Testis (tissue), 3 donors: Measurements from ENCODE around the gene BRMS1. TPM values are rescaled to one million over a fixed set of nuclear protein-coding genes. Genes with fewer than 3 reads are reported as not detected.
A peak's percentile ranks its signal among the peaks of the same experiment; 100 is the strongest.

Experiments
- DNase-seq: peaks from one replicate; pipeline ENCODE4 v3.0.0-alpha.2; 2019
- H3K27ac ChIP-seq, 2 donors: fragments of 200-600 bp; sonication (generic); one replicate each; pipeline ENCODE4 v1.5.1; 2019
- H3K27me3 ChIP-seq: fragments of 200-600 bp; sonication (generic); one replicate; pipeline ENCODE4 v1.5.1; 2019
- H3K36me3 ChIP-seq: fragments of 200-600 bp; sonication (generic); one replicate; pipeline ENCODE4 v1.5.1; 2017; ENCODE audit warnings: low read depth; ENCODE audit errors: missing control alignments
- H3K4me1 ChIP-seq: fragments of 200-600 bp; sonication (generic); one replicate; pipeline ENCODE4 v1.5.1; 2019
- H3K4me3 ChIP-seq, 2 donors: fragments of 200-600 bp; sonication (generic); one replicate each; pipeline ENCODE4 v1.5.1; 2017 to 2019
- H3K9me3 ChIP-seq: fragments of 200-600 bp; sonication (generic); one replicate; pipeline ENCODE4 v1.5.1; 2017
- POLR2A ChIP-seq: fragments of 450-650 bp; IDR thresholded peaks from one replicate; pipeline ENCODE4 v1.6.1; 2017; ENCODE audit warnings: antibody characterized with exemption, mild to moderate bottlenecking, moderate library complexity
- WGBS, 2 donors: methylation state at CpG; one replicate each; pipeline ENCODE4 v1.1.5; 2018; 5-methylcytosine and 5-hydroxymethylcytosine counted together
- intact Hi-C: fragments of 100-400 bp; cut with DNase I; formaldehyde crosslinking; loops from one replicate; pipeline ENCODE4 v1.15.1; 2023; ENCODE audit warnings: low total_unique reads
- polyA plus RNA-seq: library from polyadenylated mRNA; stranded (reverse); fragments of 350-450 nt; fragmentation: Illumina TruSeq; extraction: RNeasy Lipid Tissue Mini Kit (QIAGEN cat#74804); gene quantifications from one replicate; pipeline ENCODE4 v1.2.3, GENCODE V29; 2014; ENCODE audit warnings: low read depth, low replicate concordance; ENCODE audit not compliant: insufficient read depth
- total RNA-seq, 2 donors: library from RNA; depleted of rRNA; stranded (reverse); fragments of >200 nt; gene quantifications; one replicate each; pipeline ENCODE4 v1.2.3, GENCODE V29; 2016
- TF ChIP-seq, protein P1 (sequence below), 3 experiments: fragments of 450-650 bp in 2 of 3; fragments of 200-600 bp in 1 of 3; sonication (generic) in 1 of 3; IDR thresholded peaks; one replicate each; pipeline ENCODE4 v1.5.1; 2016 to 2019; ENCODE audit warnings: antibody characterized with exemption in 3 of 3, mild to moderate bottlenecking in 2 of 3, moderate library complexity in 1 of 3

BRMS1 gene
- total and polyA plus RNA-seq, 3 donors from 2014 or later, result 55.5 to 67.5 (median 59.4) TPM

DNA sequence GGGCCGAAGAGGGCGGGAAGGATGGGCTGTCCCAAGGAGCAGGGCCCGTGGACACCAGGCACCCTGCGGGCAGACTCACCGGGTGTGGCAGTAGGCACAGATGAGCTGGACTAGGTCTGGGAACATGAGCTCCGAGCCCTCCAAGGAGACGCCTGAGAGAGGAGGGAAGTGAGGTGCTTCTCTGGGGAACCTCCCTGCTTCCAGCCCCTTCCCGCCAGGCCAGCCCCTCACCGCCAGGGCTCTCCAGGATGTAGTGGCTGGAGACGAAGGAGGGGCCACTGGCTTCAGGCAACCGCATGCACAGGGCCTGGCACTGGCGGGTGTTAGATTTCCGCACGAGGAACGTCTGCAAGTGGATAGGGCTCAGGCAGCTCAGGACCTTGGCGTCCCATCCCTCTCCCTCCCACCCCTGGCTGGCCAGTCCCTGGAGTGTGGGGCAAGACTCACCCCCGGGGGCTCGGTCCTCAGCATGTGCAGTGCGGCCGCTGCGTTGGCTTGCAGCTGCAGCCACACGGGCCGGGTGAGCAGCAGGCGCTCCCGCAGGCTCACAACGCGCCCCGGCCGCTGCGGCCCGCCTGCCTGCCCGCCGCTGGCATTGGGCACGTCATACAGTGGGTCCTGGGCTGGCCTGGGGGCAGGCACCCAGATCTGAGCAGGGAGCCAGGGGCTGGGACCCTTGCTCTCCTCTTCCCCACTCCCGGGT is 9.2 kb downstream of the BRMS1 start:
- intact Hi-C loops, result no loop called here
- peak overlapping the region; percentile 21 to 39 for H3K4me3 ChIP-seq
- H3K36me3 ChIP-seq, result no peaks in the 10 kb centered on the region
- TF ChIP-seq, protein P1, sequence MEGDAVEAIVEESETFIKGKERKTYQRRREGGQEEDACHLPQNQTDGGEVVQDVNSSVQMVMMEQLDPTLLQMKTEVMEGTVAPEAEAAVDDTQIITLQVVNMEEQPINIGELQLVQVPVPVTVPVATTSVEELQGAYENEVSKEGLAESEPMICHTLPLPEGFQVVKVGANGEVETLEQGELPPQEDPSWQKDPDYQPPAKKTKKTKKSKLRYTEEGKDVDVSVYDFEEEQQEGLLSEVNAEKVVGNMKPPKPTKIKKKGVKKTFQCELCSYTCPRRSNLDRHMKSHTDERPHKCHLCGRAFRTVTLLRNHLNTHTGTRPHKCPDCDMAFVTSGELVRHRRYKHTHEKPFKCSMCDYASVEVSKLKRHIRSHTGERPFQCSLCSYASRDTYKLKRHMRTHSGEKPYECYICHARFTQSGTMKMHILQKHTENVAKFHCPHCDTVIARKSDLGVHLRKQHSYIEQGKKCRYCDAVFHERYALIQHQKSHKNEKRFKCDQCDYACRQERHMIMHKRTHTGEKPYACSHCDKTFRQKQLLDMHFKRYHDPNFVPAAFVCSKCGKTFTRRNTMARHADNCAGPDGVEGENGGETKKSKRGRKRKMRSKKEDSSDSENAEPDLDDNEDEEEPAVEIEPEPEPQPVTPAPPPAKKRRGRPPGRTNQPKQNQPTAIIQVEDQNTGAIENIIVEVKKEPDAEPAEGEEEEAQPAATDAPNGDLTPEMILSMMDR (IDR thresholded peaks at IDR 0.05), result no peak
- TF ChIP-seq POLR2A, result no peak
- no peak overlapping the region for H3K27ac ChIP-seq
- H3K9me3 ChIP-seq, result no peaks in the 10 kb centered on the region
- DNase-seq, result no peak
- no peaks in the 10 kb centered on the region for H3K27me3 ChIP-seq
- peaks cover 14% of the 10 kb centered on the region for H3K4me1 ChIP-seq
- 26 to 32% methylated on average over 6 to 35 of the region's 35 CpGs for WGBS, 2 donors

DNA sequence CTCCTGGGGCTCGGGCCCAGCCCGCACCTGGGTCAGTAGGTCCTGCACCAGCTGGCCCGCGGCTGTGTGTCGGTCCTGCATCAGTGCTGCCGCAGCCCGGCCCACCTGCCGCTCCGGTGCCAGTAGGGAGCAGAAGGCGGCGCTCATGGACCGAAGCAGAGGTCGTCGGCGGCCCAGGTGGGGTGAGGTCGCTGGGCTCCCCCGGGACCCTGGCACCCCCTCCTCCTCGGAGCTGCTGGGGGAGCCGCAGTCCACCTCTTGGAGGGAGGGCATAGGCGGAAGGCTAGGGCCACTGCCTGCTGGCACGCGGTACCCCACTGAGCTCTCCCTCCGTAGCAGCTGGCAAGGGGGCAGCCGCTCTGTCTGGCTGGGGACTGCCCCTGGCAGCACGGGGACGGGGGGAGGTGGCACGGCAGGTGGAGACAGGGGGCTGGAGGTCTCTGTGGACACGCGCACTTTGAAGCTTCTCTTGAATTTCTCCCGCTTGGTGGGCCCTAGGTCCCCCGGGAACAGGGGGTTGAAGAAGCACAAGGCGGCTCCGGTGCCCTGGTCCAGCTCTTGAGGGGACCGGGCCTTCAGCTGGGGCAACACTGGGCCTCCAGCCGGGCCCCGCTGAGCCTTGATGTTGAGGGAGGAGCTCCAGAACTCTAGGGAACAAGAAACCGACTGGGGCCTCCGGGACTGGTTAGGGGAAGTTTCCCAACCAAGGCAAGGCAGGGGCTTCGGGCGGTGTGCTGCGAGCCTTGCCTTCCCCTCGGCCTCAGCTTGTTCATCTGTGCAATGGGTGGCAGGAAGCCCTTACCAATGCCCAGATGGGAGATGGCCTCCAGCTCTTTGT is 10.1 kb downstream of the BRMS1 start:
- Histone ChIP-seq H3K27me3 (no peaks in the 10 kb centered on the region), H3K4me1 (peaks cover 14% of the 10 kb centered on the region), H3K4me3 (no peak overlapping the region), H3K27ac (no peak overlapping the region), H3K36me3 (no peaks in the 10 kb centered on the region), H3K9me3 (no peaks in the 10 kb centered on the region)
- no peak for DNase-seq
- 71 to 79% methylated on average over 13 to 27 of the region's 42 CpGs for WGBS, 2 donors
- intact Hi-C loops, result no loop called here
- no peak for TF ChIP-seq POLR2A
- TF ChIP-seq, protein P1 (IDR thresholded peaks at IDR 0.05), result no peak

DNA sequence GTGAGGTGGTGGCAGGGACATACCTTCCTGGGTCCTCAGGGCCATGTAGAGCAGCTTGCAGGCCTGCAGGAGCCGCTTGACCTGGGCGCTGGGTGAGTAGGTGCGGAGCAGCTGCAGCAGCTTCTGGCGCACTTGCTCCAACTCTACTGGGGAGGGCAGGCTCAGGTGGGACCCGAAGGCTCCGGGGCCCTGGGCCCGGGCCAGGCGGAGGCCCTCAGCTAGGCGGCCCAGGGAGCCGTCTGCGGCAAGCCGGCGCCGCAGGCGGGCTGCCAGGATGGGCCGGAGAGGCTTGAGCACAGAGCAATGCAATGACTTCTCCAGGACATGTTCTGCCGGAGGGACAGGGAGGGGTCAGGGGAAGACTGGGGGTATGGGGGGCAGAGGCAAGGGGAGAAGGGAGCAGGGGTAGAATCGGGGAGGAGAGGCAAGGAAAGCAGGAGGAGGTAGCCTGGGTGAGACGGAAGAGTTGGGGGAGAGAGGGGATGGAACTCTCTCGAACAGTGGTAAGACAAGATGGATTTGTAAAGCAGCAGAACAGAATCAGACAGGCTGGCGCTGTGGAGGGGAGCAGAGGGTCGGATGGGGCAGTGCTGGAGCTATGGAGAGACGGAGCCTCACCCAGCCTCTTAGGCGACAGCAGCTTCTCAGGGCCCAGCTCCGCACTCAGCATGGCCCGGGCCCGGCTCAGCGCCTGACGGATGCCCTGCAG is 10.9 kb downstream of the BRMS1 start:
- Histone ChIP-seq H3K4me1 (peaks cover 14% of the 10 kb centered on the region), H3K4me3 (no peak overlapping the region), H3K27me3 (no peaks in the 10 kb centered on the region), H3K36me3 (no peaks in the 10 kb centered on the region), H3K9me3 (no peaks in the 10 kb centered on the region), H3K27ac (no peak overlapping the region)
- TF ChIP-seq POLR2A, result no peak
- TF ChIP-seq, protein P1 (IDR thresholded peaks at IDR 0.05), result no peak
- intact Hi-C loops, result no loop called here
- WGBS, 2 donors, result 91% methylated on average over 14 to 29 of the region's 29 CpGs
- DNase-seq, result no peak

DNA sequence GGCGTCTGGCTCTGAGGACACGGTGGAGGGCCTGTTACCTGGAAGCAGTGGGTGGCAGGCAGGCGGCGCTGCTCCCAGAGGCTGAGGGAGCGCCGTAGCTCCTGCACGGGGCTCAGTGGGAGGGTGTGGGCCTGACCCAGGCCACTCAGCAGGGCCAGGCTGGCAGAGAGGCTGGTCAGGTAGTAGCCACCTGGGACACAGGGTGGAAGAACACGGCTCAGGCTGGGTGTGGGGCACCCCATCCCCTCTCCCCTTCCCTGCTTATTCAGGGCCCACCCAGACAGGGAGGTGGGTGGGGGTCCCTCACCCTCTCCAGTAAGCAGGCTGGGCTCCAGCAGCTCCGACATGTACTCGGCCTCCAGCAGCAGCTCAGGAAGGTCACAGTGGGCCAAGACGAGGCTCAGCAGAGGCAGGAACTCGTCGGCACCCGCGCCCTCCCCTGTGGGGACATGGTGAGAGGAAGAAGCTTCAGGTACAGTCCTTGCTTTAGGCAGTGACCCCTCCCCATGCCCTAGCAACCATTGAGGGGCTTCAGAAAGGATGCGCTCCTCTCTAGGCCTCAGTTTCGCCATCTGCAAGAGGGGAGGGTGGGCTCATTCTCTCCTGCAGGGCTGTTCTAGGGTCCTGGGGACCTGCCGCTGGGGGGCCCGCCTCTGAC is 11.6 kb downstream of the BRMS1 start:
- intact Hi-C loops, result no loop called here
- Histone ChIP-seq H3K4me3 (no peak overlapping the region), H3K9me3 (no peaks in the 10 kb centered on the region), H3K36me3 (no peaks in the 10 kb centered on the region), H3K27me3 (no peaks in the 10 kb centered on the region), H3K27ac (no peak overlapping the region), H3K4me1 (peaks cover 18% of the 10 kb centered on the region)
- TF ChIP-seq, protein P1 (IDR thresholded peaks at IDR 0.05), result no peak
- no peak for TF ChIP-seq POLR2A
- no peak for DNase-seq
- 91 to 92% methylated on average over 6 to 17 of the region's 19 CpGs for WGBS, 2 donors
